Sciatic nerve (tissue), 2 donors: ENCODE data around the gene NOP56. TPM values are rescaled to one million over a fixed set of nuclear protein-coding genes. Genes with fewer than 3 reads are reported as not detected.

Experiments
- ATAC-seq: fragments of 200-7000 bp; cut with Tn5 transposase; one replicate; pipeline ENCODE4 v1.9.1; 2020; ENCODE audit warnings: mild to moderate bottlenecking, moderate library complexity
- DNase-seq: peaks from one replicate; pipeline ENCODE4 v3.0.0-alpha.2; 2020; ENCODE audit warnings: low spot score
- intact Hi-C: fragments of 100-400 bp; cut with DNase I; formaldehyde crosslinking; loops from one replicate; pipeline ENCODE4 v1.14.2; 2022
- total RNA-seq: library from RNA; stranded (reverse); fragmentation: NEBNext Ultra II Directional; extraction: Animal tissue kit (Norgen Biotek cat#: 25700); gene quantifications from one replicate; pipeline ENCODE4 v1.2.1, GENCODE V29; 2021
- donor health status: DM: no; HTN: no; CAD: no.
- donor health status: DM: no; HTN: no; CAD: no.

Gene NOP56
- 97.4 TPM for total RNA-seq

- DNase-seq (peak; percentile 94), ATAC-seq (peak; percentile 97)
- intact Hi-C loops, result loop anchor here (10.0 kb wide), 1 partner anchor 127 kb away; no protein-coding TSS in a partner anchor
Observed at GRCh38 chr20:2651772-2652723, at the start of gene NOP56. NOP56 (plus strand) TSS chr20:2652632; CDS start chr20:2652661, 29 bp downstream.

- intact Hi-C loops, result no loop called here
- DNase-seq, result no peak
Observed at GRCh38 chr20:2602746-2603145, 49.7 kb upstream of the NOP56 start.

GRCh38 chr20:2603816-2604505, 48.5 kb upstream of the NOP56 start:
- DNase-seq (no peak), ATAC-seq (peak; percentile 42)
- intact Hi-C loops, result no loop called here

More at GRCh38 chr20:2602746-2603145, 49.7 kb upstream of the NOP56 start:
- ATAC-seq, result no peak

GRCh38 chr20:2604506-2604835, 48.0 kb upstream of the NOP56 start:
- ATAC-seq (no peak), DNase-seq (no peak)
- intact Hi-C loops, result no loop called here

- no peak for DNase-seq
- intact Hi-C loops, result no loop called here
- ATAC-seq, result no peak
Observed at GRCh38 chr20:2606507-2607006, 45.9 kb upstream of the NOP56 start.

- intact Hi-C loops, result no loop called here
- ATAC-seq, result no peak
- no peak for DNase-seq
Observed at GRCh38 chr20:2610326-2610725, 42.1 kb upstream of the NOP56 start.

- intact Hi-C loops, result no loop called here
- ATAC-seq (no peak), DNase-seq (no peak)
Observed at GRCh38 chr20:2610941-2611720, 41.3 kb upstream of the NOP56 start.

GRCh38 chr20:2612073-2612472, 40.4 kb upstream of the NOP56 start:
- DNase-seq (no peak), ATAC-seq (no peak)
- intact Hi-C loops, result no loop called here

- no peak for ATAC-seq
- intact Hi-C loops, result no loop called here
- DNase-seq, result no peak
Observed at GRCh38 chr20:2616634-2617033, 35.8 kb upstream of the NOP56 start.

GRCh38 chr20:2617099-2617714, 35.2 kb upstream of the NOP56 start:
- intact Hi-C loops, result no loop called here

GRCh38 chr20:2618815-2619214, 33.6 kb upstream of the NOP56 start:
- no peak for DNase-seq
- intact Hi-C loops, result no loop called here
- ATAC-seq, result no peak

More at GRCh38 chr20:2617099-2617714, 35.2 kb upstream of the NOP56 start:
- ATAC-seq (no peak), DNase-seq (no peak)

GRCh38 chr20:2619337-2619736, 33.1 kb upstream of the NOP56 start:
- intact Hi-C loops, result no loop called here
- ATAC-seq (no peak), DNase-seq (no peak)

GRCh38 chr20:2619961-2620595, 32.4 kb upstream of the NOP56 start:
- ATAC-seq (no peak), DNase-seq (no peak)
- intact Hi-C loops, result loop anchor here (5.0 kb wide), 1 partner anchor 1358 kb away; no protein-coding TSS in a partner anchor

- DNase-seq, result no peak
- peak; percentile 85 for ATAC-seq
- intact Hi-C loops, result loop anchor here (5.0 kb wide), 1 partner anchor 1362 kb away; no protein-coding TSS in a partner anchor
Observed at GRCh38 chr20:2624190-2624589, 28.2 kb upstream of the NOP56 start.

- intact Hi-C loops, result no loop called here
- DNase-seq, result no peak
- peak; percentile 44 for ATAC-seq
Observed at GRCh38 chr20:2625062-2625461, 27.4 kb upstream of the NOP56 start.

- ATAC-seq, result no peak
- no peak for DNase-seq
- intact Hi-C loops, result no loop called here
Observed at GRCh38 chr20:2626853-2627541, 25.4 kb upstream of the NOP56 start.

GRCh38 chr20:2631228-2631627, 21.2 kb upstream of the NOP56 start:
- DNase-seq, result no peak
- intact Hi-C loops, result no loop called here
- ATAC-seq, result no peak

GRCh38 chr20:2633381-2633780, 19.1 kb upstream of the NOP56 start:
- DNase-seq (no peak), ATAC-seq (no peak)
- intact Hi-C loops, result no loop called here
